ENCODE data around the gene FLOT2. TPM values are rescaled to one million over a fixed set of nuclear protein-coding genes. Genes with fewer than 3 reads are reported as not detected.

FLOT2 gene
- total and polyA plus RNA-seq, 12 donors: 23.8 to 193 (median 69.1) TPM

DNA sequence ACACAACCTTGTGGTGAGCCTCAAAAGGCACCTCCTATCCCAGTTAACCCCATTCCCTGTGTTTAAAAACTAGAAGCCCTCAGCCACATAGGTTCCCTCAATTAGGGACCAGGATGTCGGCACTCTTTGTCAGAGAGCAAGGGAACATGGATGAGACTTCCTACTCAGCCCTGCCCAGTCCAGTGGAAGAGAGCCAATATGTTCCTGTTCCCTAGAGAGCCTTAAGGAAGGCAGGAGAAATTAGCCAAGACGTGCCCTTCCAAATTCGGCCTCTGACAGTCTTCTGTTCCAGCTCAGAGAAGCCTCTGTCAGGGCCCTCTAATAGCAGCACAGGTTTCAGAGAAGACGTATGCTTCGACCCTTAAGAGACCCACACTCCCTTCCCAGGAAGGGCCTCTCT, 19.9 kb upstream of the FLOT2 start:
- Histone ChIP-seq H3K27ac (peak overlapping the region in 1 of 5 donors; percentile 22), H3K27me3 (no peaks in the 10 kb centered on the region), H3K4me3 (no peak overlapping the region), H3K4me1 (replicated peaks in 1 of 2) (peaks cover 0 to 16% of the 10 kb centered on the region in 2 donors), H3K36me3 (replicated peaks in 1 of 2) (peaks cover 0 to 98% of the 10 kb centered on the region in 2 donors), H3K9me3 (replicated peaks in 1 of 3) (no peaks in the 10 kb centered on the region)
- TF ChIP-seq, protein P1, sequence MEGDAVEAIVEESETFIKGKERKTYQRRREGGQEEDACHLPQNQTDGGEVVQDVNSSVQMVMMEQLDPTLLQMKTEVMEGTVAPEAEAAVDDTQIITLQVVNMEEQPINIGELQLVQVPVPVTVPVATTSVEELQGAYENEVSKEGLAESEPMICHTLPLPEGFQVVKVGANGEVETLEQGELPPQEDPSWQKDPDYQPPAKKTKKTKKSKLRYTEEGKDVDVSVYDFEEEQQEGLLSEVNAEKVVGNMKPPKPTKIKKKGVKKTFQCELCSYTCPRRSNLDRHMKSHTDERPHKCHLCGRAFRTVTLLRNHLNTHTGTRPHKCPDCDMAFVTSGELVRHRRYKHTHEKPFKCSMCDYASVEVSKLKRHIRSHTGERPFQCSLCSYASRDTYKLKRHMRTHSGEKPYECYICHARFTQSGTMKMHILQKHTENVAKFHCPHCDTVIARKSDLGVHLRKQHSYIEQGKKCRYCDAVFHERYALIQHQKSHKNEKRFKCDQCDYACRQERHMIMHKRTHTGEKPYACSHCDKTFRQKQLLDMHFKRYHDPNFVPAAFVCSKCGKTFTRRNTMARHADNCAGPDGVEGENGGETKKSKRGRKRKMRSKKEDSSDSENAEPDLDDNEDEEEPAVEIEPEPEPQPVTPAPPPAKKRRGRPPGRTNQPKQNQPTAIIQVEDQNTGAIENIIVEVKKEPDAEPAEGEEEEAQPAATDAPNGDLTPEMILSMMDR (IDR thresholded peaks at IDR 0.05): no peak
- no peak for TF ChIP-seq POLR2A (IDR thresholded peaks at IDR 0.05)
- intact Hi-C loops (cut with DNase I): loop anchor here in 1 of 2 donors (10.0 kb wide), 2 partner anchors 63 to 163 kb away; partner anchors contain the start of gene ERAL1
- 71 to 78% (median 72%) methylated on average over 4 to 5 of the region's 5 CpGs for WGBS, 4 donors
- DNase-seq: no peak

DNA sequence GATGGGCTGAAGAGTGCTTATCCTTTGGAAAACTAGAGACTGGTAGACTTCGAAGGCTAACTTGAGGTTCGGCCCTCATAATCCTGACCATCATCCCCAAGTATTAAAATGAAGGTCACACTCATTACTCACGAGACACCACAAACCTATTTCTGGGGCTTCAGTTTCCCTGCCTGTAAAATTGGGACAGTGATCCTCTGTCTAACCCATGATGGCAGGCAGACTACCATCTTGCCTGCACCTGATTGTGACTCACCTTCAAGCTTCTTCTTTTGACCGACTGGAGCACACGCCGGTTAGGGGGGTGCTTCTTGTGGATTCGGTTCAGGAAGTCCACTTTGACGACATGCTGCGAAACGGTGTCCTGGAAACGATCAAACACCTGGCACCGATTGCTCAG, 19.5 kb upstream of the FLOT2 start:
- H3K4me3 ChIP-seq: no peak overlapping the region
- intact Hi-C loops (cut with DNase I): loop anchor here in 1 of 2 donors (10.0 kb wide), 2 partner anchors 62 to 162 kb away; partner anchors contain the start of gene ERAL1
- no peak for DNase-seq
- WGBS, 4 donors: 73 to 81% (median 77%) methylated on average over 12 of the region's 12 CpGs
- H3K27me3 ChIP-seq: no peaks in the 10 kb centered on the region
- no peaks in the 10 kb centered on the region for H3K9me3 ChIP-seq (replicated peaks in 1 of 3)
- TF ChIP-seq, protein P1 (IDR thresholded peaks at IDR 0.05): no peak
- TF ChIP-seq POLR2A (IDR thresholded peaks at IDR 0.05): no peak
- H3K27ac ChIP-seq: peak overlapping the region in 1 of 5 donors; percentile 22
- peaks cover 0 to 16% of the 10 kb centered on the region in 2 donors for H3K4me1 ChIP-seq (replicated peaks in 1 of 2)
- peaks cover 0 to 98% of the 10 kb centered on the region in 2 donors for H3K36me3 ChIP-seq (replicated peaks in 1 of 2)

DNA sequence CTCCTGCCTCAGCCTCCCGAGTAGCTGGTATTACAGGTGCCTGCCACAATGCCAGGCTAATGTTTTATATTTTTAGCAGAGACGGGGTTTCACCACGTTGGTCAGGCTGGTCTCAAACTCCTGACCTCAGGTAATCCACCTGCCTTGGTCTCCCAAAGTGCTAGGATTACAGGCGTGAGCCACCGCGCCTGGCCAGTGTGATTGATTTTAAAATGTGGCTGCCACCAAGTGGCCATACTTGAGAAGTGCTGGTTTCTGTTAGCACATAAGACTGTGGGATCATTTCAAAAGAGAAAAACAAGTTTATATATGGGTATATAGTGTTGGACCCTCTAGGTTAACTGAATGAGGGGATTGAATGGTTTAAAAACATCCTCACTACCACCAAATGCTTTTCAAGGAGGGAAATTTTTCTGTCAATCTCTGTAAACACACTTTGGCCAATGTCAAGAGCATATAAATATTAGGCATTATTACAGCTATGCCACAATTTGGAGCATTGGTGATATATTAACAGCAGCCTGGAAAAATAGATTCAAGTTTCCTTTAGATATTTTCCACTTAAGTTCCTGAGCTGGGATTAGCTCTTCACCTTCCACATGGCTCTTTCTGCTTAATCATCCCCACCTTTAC, 18.9 kb upstream of the FLOT2 start:
- Histone ChIP-seq H3K9me3 (replicated peaks in 1 of 3) (no peaks in the 10 kb centered on the region), H3K27me3 (no peaks in the 10 kb centered on the region), H3K36me3 (replicated peaks in 1 of 2) (peaks cover 0 to 98% of the 10 kb centered on the region in 2 donors), H3K27ac (no peak overlapping the region), H3K4me1 (replicated peaks in 1 of 2) (peaks cover 0 to 16% of the 10 kb centered on the region in 2 donors), H3K4me3 (no peak overlapping the region)
- TF ChIP-seq POLR2A (IDR thresholded peaks at IDR 0.05): no peak
- TF ChIP-seq, protein P1 (IDR thresholded peaks at IDR 0.05): peak; percentile 46 to 75 (median 67)
- 35 to 41% (median 37%) methylated on average over 6 of the region's 6 CpGs for WGBS, 4 donors
- peak in 6 of 7 donors; percentile 44 to 80 (median 60) for DNase-seq
- intact Hi-C loops (cut with DNase I): loop anchor here in 1 of 2 donors (10.0 kb wide), 2 partner anchors 62 to 162 kb away; partner anchors contain the start of gene ERAL1

DNA sequence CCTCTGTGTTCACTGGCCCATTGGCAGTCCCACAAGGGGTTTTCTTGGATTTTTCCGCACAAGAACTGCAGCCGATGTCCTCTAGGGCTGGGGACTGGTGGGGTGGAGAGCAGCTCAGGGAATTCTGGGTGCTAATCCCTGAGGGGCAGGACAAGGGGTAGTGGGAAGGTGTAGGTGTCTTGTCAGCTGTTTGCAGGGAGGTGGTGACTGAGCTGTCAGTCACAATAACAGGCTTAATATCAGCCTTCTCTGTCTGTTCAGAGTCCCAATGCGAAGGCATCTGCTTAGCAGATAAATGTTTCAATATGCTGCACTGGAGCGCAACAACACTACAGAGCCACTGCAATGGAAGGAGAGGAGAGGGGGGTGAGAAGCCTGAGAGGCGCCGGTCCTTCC, 15.4 kb upstream of the FLOT2 start:
- Histone ChIP-seq H3K9me3 (replicated peaks in 1 of 3) (no peaks in the 10 kb centered on the region), H3K27ac (no peak overlapping the region), H3K36me3 (replicated peaks in 1 of 2) (peaks cover 0 to 98% of the 10 kb centered on the region in 2 donors), H3K4me1 (replicated peaks in 1 of 2) (peaks cover 8 to 24% of the 10 kb centered on the region in 2 donors), H3K4me3 (no peak overlapping the region), H3K27me3 (no peaks in the 10 kb centered on the region)
- 87 to 96% (median 93%) methylated on average over 4 to 6 of the region's 6 CpGs for WGBS, 4 donors
- no peak for DNase-seq
- TF ChIP-seq POLR2A (IDR thresholded peaks at IDR 0.05): no peak
- TF ChIP-seq, protein P1 (IDR thresholded peaks at IDR 0.05): no peak
- intact Hi-C loops (cut with DNase I): loop anchor here in 1 of 2 donors (10.0 kb wide), 2 partner anchors 58 to 158 kb away; partner anchors contain the start of gene ERAL1

All from adrenal gland (tissue), 12 donors.